Pancreas (tissue), 10 donors: Measurements from ENCODE around the gene ZNF165. TPM values are rescaled to one million over a fixed set of nuclear protein-coding genes. Genes with fewer than 3 reads are reported as not detected.

Source experiments
- ATAC-seq, 4 donors: fragments of 200-7000 bp; cut with Tn5 transposase; one replicate each; pipeline versions ENCODE4 v1.8.0 to v1.9.1; 2020; ENCODE audit warnings: mild to moderate bottlenecking in 4 of 4, moderate library complexity in 4 of 4
- DNase-seq, 6 donors: peaks; one replicate each; pipeline ENCODE4 v3.0.0-alpha.2; 2020
- FAIRE-seq: peaks from 2 replicates; lab custom pipeline; 2012; peaks lifted over from hg19 to GRCh38; lab: Jason Lieb, UNC
- H3K27ac ChIP-seq, 4 donors: fragments of 200-600 bp; sonication (generic); 1 replicate in 3 of 4; 2 replicates in 1 of 4; pipeline versions ENCODE4 v1.5.0 to v1.8.0; 2020
- H3K27me3 ChIP-seq, 4 donors: fragments of 200-600 bp; one replicate each; pipeline ENCODE4 v1.8.0; 2021
- H3K36me3 ChIP-seq, 3 donors: fragments of 200-600 bp; sonication (generic) in 1 of 3; one replicate each; pipeline versions ENCODE4 v1.5.0 to v1.8.0; 2020 to 2021
- H3K4me1 ChIP-seq, 3 donors: fragments of 200-600 bp; one replicate each; pipeline ENCODE4 v1.8.0; 2021
- H3K4me3 ChIP-seq, 4 donors: fragments of 200-600 bp; sonication (generic) in 2 of 4; one replicate each; pipeline versions ENCODE4 v1.5.0 to v1.8.0; 2020 to 2021
- H3K9me3 ChIP-seq, 4 donors: fragments of 200-600 bp; one replicate each; pipeline ENCODE4 v1.8.0; 2021
- WGBS, 2 donors: extraction: QIAGEN DNeasy Blood & Tissue Kit; methylation state at CpG; one replicate each; pipeline ENCODE4 v1.1.7; 2013; 5-methylcytosine and 5-hydroxymethylcytosine counted together
- intact Hi-C, 3 donors: fragments of 100-400 bp; cut with DNase I; formaldehyde crosslinking; loops; one replicate each; pipeline versions ENCODE4 v1.11.1 to v1.14.2; 2022
- polyA plus RNA-seq, 2 donors: library from polyadenylated mRNA; stranded (reverse); fragments of 200-250 nt; gene quantifications; one replicate each; pipeline ENCODE4 v1.2.3, GENCODE V29; 2013
- total RNA-seq, 6 donors: library from RNA; stranded (reverse); fragmentation: NEBNext Ultra II Directional in 4 of 6; extraction: Animal tissue kit (Norgen Biotek cat#: 25700) in 4 of 6; gene quantifications; one replicate each; pipeline versions ENCODE4 v1.2.1 to v1.2.4, GENCODE V29; 2021 to 2023
- TF ChIP-seq, protein P1 (sequence below), 4 donors: fragments of 200-600 bp; sonication (generic) in 3 of 4; IDR thresholded peaks; one replicate each; pipeline versions ENCODE4 v1.5.0 to v1.8.0; 2021; ENCODE audit warnings: antibody characterized with exemption in 4 of 4
- donor health status: healthy with polysubstance abuse.
- donor health status: DM: no; HTN: no; CAD: no; lungs with moderate emphysema.
- donor health status: DM: no; HTN: no; CAD: no.
- donor health status: control.
- donor health status: control.
- donor health status: Bipolar disorder and iron deficiency.
- donor health status: DM: yes; HTN: yes; CAD: no.
- donor health status: DM: no; HTN: no; CAD: no.
- donor health status: DM: no; HTN: no; CAD: no.
- donor health status: DM: yes; HTN: yes; CAD: no.

Gene ZNF165
- total and polyA plus RNA-seq, 8 donors = 2.8 to 4.3 (median 3.2) TPM

DNA sequence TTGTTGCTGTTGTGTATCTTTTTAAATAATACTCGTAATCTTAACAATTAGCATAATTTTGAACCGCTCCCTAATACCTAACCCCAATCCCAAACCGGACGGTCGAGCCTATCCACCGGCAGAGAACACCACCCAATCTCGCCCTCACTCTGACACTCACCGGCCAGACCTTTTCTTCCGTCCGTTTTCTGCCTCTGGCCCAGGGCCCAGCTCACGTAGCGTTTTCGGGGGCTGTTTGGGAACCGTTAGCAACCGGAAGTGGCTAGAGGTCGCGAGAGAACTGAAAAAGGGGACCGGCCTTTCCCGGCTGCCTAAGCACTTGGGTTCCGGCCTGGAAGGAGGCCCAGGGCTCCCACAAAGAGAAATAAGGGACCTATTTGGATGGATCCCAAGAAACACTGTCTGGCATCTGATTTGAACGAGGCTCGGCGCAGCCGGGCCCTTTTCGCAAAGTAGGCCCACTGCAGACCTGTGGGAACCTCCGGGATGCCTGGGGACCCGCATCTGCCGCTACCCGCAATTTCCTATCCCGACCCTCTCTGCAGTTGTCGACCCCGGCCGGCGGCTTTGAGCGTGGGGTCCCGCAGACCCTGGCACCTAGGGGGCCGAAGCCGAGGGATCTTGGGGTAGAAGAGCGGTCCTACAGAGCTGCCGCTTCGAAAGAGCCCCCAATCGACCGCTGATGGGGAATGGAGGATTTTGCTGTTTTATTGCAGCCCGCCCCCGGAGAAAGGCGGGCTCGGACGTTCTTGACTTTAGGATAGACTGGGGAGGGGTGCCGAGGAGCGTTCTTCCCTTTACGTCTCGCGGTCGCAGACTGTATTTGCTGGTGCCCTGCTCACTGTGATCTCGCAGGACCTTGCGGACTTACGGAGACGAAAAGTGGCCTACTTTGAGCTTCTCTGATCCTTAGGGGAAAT, 56.5 kb downstream of the ZNF165 start:
- ATAC-seq (peak; percentile 87 to 94 (median 90)), FAIRE-seq (no peak), DNase-seq (peak; percentile 79 to 92 (median 87))
- peak overlapping the region; percentile 53 to 76 (median 67) for H3K4me3 ChIP-seq
- no peaks in the 10 kb centered on the region for H3K9me3 ChIP-seq
- H3K27ac ChIP-seq = peak overlapping the region; percentile 47 to 83 (median 70)
- TF ChIP-seq, protein P1, sequence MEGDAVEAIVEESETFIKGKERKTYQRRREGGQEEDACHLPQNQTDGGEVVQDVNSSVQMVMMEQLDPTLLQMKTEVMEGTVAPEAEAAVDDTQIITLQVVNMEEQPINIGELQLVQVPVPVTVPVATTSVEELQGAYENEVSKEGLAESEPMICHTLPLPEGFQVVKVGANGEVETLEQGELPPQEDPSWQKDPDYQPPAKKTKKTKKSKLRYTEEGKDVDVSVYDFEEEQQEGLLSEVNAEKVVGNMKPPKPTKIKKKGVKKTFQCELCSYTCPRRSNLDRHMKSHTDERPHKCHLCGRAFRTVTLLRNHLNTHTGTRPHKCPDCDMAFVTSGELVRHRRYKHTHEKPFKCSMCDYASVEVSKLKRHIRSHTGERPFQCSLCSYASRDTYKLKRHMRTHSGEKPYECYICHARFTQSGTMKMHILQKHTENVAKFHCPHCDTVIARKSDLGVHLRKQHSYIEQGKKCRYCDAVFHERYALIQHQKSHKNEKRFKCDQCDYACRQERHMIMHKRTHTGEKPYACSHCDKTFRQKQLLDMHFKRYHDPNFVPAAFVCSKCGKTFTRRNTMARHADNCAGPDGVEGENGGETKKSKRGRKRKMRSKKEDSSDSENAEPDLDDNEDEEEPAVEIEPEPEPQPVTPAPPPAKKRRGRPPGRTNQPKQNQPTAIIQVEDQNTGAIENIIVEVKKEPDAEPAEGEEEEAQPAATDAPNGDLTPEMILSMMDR (IDR thresholded peaks at IDR 0.05) = no peak
- intact Hi-C loops = loop anchor here in 1 of 3 donors (10.0 kb wide), 1 partner anchor 228 kb away; no protein-coding TSS in a partner anchor
- no peaks in the 10 kb centered on the region for H3K36me3 ChIP-seq
- H3K27me3 ChIP-seq = no peaks in the 10 kb centered on the region
- 1% methylated on average over 58 of the region's 58 CpGs for WGBS, 2 donors
- peaks cover 0 to 9% (median 4%) of the 10 kb centered on the region in 3 donors for H3K4me1 ChIP-seq

DNA sequence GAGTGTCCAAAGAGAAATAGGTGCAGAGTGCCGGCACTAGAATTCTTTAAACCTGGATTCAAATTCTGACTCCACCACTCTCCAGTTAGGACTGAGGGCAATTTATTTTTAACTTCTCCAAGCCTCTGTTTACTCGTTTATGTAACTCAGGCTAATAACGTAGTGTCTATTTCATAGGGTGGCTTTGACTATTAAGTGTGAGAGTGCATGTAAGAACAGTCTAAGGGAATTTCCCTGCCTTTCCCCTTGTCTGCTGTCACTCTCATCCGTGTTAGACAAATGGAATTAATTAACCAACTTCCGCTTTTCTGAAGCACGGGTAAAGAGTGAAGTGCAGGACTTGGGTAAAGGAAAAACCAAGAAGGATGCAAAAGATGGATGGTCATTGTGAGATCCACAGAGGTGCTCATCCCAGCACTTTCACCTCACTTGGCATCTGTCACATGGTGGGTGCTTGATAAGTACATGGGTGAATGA, 57.2 kb downstream of the ZNF165 start:
- Histone ChIP-seq H3K9me3 (no peaks in the 10 kb centered on the region), H3K36me3 (no peaks in the 10 kb centered on the region), H3K4me1 (peaks cover 4 to 13% (median 6%) of the 10 kb centered on the region in 3 donors), H3K27me3 (no peaks in the 10 kb centered on the region), H3K27ac (peak overlapping the region; percentile 47 to 83 (median 70)), H3K4me3 (peak overlapping the region; percentile 53 to 76 (median 67))
- FAIRE-seq (no peak), DNase-seq (no peak), ATAC-seq (peak in 2 of 4 donors; percentile 4 to 5)
- WGBS, 2 donors = 1% methylated on average over 6 of the region's 6 CpGs
- intact Hi-C loops = loop anchor here in 1 of 3 donors (10.0 kb wide), 1 partner anchor 227 kb away; no protein-coding TSS in a partner anchor
- TF ChIP-seq, protein P1 (IDR thresholded peaks at IDR 0.05) = no peak

Other genes starting within 250 kb of the ZNF165 start
- not detected for gene OR2B2, start 168.2 kb upstream of the ZNF165 start, total RNA-seq
- not detected for gene OR2B2, start 168.2 kb upstream of the ZNF165 start, polyA plus RNA-seq
- not detected for gene OR2B6, start 123.3 kb upstream of the ZNF165 start, total RNA-seq
- not detected for gene OR2B6, start 123.3 kb upstream of the ZNF165 start, polyA plus RNA-seq
- 1 to 10 TPM; 1.6 to 4.2 (median 2.5) TPM for gene ZSCAN16, start 44.0 kb downstream of the ZNF165 start, total RNA-seq
- gene ZSCAN16, start 44.0 kb downstream of the ZNF165 start, polyA plus RNA-seq = 1 to 10 TPM; 4.5 to 5.0 TPM
- gene ZKSCAN8, start 61.3 kb downstream of the ZNF165 start, total RNA-seq = 10 to 100 TPM in 1 of 6 donors, 1 to 10 TPM in 5; 5.6 to 12.0 (median 8.7) TPM
- gene ZKSCAN8, start 61.3 kb downstream of the ZNF165 start, polyA plus RNA-seq = 1 to 10 TPM; 2.4 to 6.0 TPM
- gene ZSCAN9, start 144.7 kb downstream of the ZNF165 start, total RNA-seq = 1 to 10 TPM; 3.5 to 8.5 (median 4.6) TPM
- gene ZSCAN9, start 144.7 kb downstream of the ZNF165 start, polyA plus RNA-seq = 10 to 100 TPM in 1 of 2 donors, 1 to 10 TPM in 1; 7.9 to 15.0 TPM
- gene ZKSCAN4, start 171.7 kb downstream of the ZNF165 start, total RNA-seq = 1 to 10 TPM; 1.4 to 3.4 (median 1.8) TPM
- gene ZKSCAN4, start 171.7 kb downstream of the ZNF165 start, polyA plus RNA-seq = 1 to 10 TPM; 2.0 to 2.6 TPM
- gene NKAPL, start 178.7 kb downstream of the ZNF165 start, total RNA-seq = under 1 TPM; 0.28 to 0.81 (median 0.51) TPM
- gene NKAPL, start 178.7 kb downstream of the ZNF165 start, polyA plus RNA-seq = 1 to 10 TPM in 1 of 2 donors, under 1 TPM in 1; 0.80 to 1.5 TPM
- 1 to 10 TPM; 3.6 to 7.6 (median 5.9) TPM for gene ZSCAN26, start 186.6 kb downstream of the ZNF165 start, total RNA-seq
- 10 to 100 TPM in 1 of 2 donors, 1 to 10 TPM in 1; 6.8 to 11.7 TPM for gene ZSCAN26, start 186.6 kb downstream of the ZNF165 start, polyA plus RNA-seq
- gene PGBD1, start 201.0 kb downstream of the ZNF165 start, total RNA-seq = 1 to 10 TPM in 2 of 6 donors, under 1 TPM in 4; 0.60 to 1.5 (median 0.83) TPM
- gene PGBD1, start 201.0 kb downstream of the ZNF165 start, polyA plus RNA-seq = 1 to 10 TPM; 2.2 to 3.1 TPM